Esophagus muscularis mucosa (tissue), 4 donors: ENCODE results near the gene SEMA6D. TPM values are rescaled to one million over a fixed set of nuclear protein-coding genes. Genes with fewer than 3 reads are reported as not detected.

Source experiments
- DNase-seq: peaks from one replicate; pipeline ENCODE4 v3.0.0-alpha.2; 2017; ENCODE audit errors: extremely low spot score
- H3K27ac ChIP-seq, 4 donors: fragments of 200-600 bp; sonication (generic); replicated peaks in 1 of 4; 1 replicate in 3 of 4; 2 replicates in 1 of 4; pipeline ENCODE4 v1.5.1; 2016 to 2019; ENCODE audit warnings: mild to moderate bottlenecking in 1 of 4
- H3K27me3 ChIP-seq, 4 donors: fragments of 200-600 bp; sonication (generic); one replicate each; pipeline versions ENCODE4 v1.5.1 to v1.6.0; 2016 to 2019
- H3K36me3 ChIP-seq, 4 donors: fragments of 200-600 bp; sonication (generic); one replicate each; pipeline ENCODE4 v1.5.1; 2016 to 2019
- H3K4me1 ChIP-seq, 4 donors: fragments of 200-600 bp; sonication (generic); one replicate each; pipeline ENCODE4 v1.5.1; 2016 to 2019
- H3K4me3 ChIP-seq, 4 donors: fragments of 200-600 bp; sonication (generic); 1 replicate in 2 of 4; 2 replicates in 2 of 4; pipeline ENCODE4 v1.5.1; 2016 to 2019; ENCODE audit warnings: mild to moderate bottlenecking in 4 of 4, moderate library complexity in 1 of 4
- H3K9me3 ChIP-seq, 4 donors: fragments of 200-600 bp; sonication (generic); 1 replicate in 3 of 4; 2 replicates in 1 of 4; pipeline ENCODE4 v1.5.1; 2016 to 2019
- CTCF ChIP-seq, 3 experiments: fragments of 200-600 bp in 2 of 3; fragments of 450-650 bp in 1 of 3; sonication (generic) in 2 of 3; IDR thresholded peaks; one replicate each; pipeline ENCODE4 v1.5.1; 2017 to 2019; ENCODE audit warnings: antibody characterized with exemption in 3 of 3, mild to moderate bottlenecking in 2 of 3, moderate library complexity in 1 of 3
- EP300 ChIP-seq: sonication (generic); formaldehyde crosslinking; IDR thresholded peaks from one replicate; pipeline ENCODE4 v1.6.1; 2017; ENCODE audit warnings: antibody characterized with exemption
- POLR2A ChIP-seq: fragments of 450-650 bp; IDR thresholded peaks from one replicate; pipeline ENCODE4 v1.6.1; 2017; ENCODE audit warnings: antibody characterized with exemption, moderate library complexity, mild to moderate bottlenecking, low read depth
- POLR2AphosphoS5 ChIP-seq, 2 donors: sonication (generic); formaldehyde crosslinking; IDR thresholded peaks; one replicate each; pipeline ENCODE4 v1.6.1; 2017; ENCODE audit warnings: antibody characterized with exemption in 2 of 2
- WGBS: methylation state at CpG from one replicate; pipeline ENCODE4 v1.1.5; 2018; 5-methylcytosine and 5-hydroxymethylcytosine counted together
- intact Hi-C: fragments of 100-400 bp; cut with DNase I; formaldehyde crosslinking; loops from one replicate; pipeline ENCODE4 v1.15.1; 2023
- total RNA-seq, 4 donors: library from RNA; depleted of rRNA; stranded (reverse); fragments of >200 nt; gene quantifications; one replicate each; pipeline versions ENCODE4 v1.1.0 to v1.2.1, GENCODE V29; 2016

SEMA6D gene
- total RNA-seq, 4 donors from 2014 or later = 2.1 to 5.2 (median 3.8) TPM

GRCh38 chr15:47778263-47778770, 61.0 kb downstream of the SEMA6D start:
- Histone ChIP-seq H3K27ac (no peak overlapping the region), H3K27me3 (no peaks in the 10 kb centered on the region), H3K4me3 (no peak overlapping the region), H3K4me1 (no peaks in the 10 kb centered on the region), H3K9me3 (peaks cover 0 to under 1% (median 0%) of the 10 kb centered on the region in 4 donors), H3K36me3 (no peaks in the 10 kb centered on the region)
- WGBS = 0% methylated on average over 1 of the region's 1 CpG
- no peak for DNase-seq
- no peak for TF ChIP-seq POLR2AphosphoS5 (IDR thresholded peaks at IDR 0.05)
- TF ChIP-seq POLR2A = no peak
- no peak for TF ChIP-seq CTCF (IDR thresholded peaks at IDR 0.05)
- intact Hi-C loops = no loop called here

GRCh38 chr15:47780971-47781370, 63.7 kb downstream of the SEMA6D start:
- intact Hi-C loops = no loop called here
- no peak for TF ChIP-seq POLR2AphosphoS5 (IDR thresholded peaks at IDR 0.05)
- no peak for TF ChIP-seq EP300
- WGBS = 54% methylated on average over 2 of the region's 2 CpGs

GRCh38 chr15:47781527-47781926, 64.2 kb downstream of the SEMA6D start:
- Histone ChIP-seq H3K4me1 (no peaks in the 10 kb centered on the region), H3K9me3 (peaks cover 0 to 6% (median 0%) of the 10 kb centered on the region in 4 donors), H3K4me3 (no peak overlapping the region), H3K36me3 (no peaks in the 10 kb centered on the region), H3K27ac (no peak overlapping the region), H3K27me3 (no peaks in the 10 kb centered on the region)
- intact Hi-C loops = no loop called here
- DNase-seq = no peak
- WGBS = 56% methylated on average over 3 of the region's 3 CpGs
- TF ChIP-seq POLR2AphosphoS5 (IDR thresholded peaks at IDR 0.05) = no peak
- no peak for TF ChIP-seq POLR2A
- no peak for TF ChIP-seq EP300
- no peak for TF ChIP-seq CTCF (IDR thresholded peaks at IDR 0.05)

More at GRCh38 chr15:47780971-47781370, 63.7 kb downstream of the SEMA6D start:
- no peak for DNase-seq
- peaks cover 0 to 6% (median 0%) of the 10 kb centered on the region in 4 donors for H3K9me3 ChIP-seq
- H3K36me3 ChIP-seq = no peaks in the 10 kb centered on the region
- no peaks in the 10 kb centered on the region for H3K4me1 ChIP-seq
- no peak overlapping the region for H3K27ac ChIP-seq
- H3K27me3 ChIP-seq = no peaks in the 10 kb centered on the region
- no peak overlapping the region for H3K4me3 ChIP-seq

- H3K36me3 ChIP-seq = no peaks in the 10 kb centered on the region
- H3K4me3 ChIP-seq = no peak overlapping the region
- intact Hi-C loops = no loop called here
- H3K27ac ChIP-seq = no peak overlapping the region
- no peaks in the 10 kb centered on the region for H3K4me1 ChIP-seq
- H3K27me3 ChIP-seq = no peaks in the 10 kb centered on the region
- H3K9me3 ChIP-seq = peaks cover 0 to 6% (median 0%) of the 10 kb centered on the region in 4 donors
- TF ChIP-seq POLR2AphosphoS5 (IDR thresholded peaks at IDR 0.05) (no peak), POLR2A (no peak), EP300 (no peak), CTCF (IDR thresholded peaks at IDR 0.05) (no peak)
- no peak for DNase-seq
Measured at GRCh38 chr15:47784820-47785219, 67.5 kb downstream of the SEMA6D start.

- H3K27ac ChIP-seq = no peak overlapping the region
- H3K27me3 ChIP-seq = no peaks in the 10 kb centered on the region
- no peak overlapping the region for H3K4me3 ChIP-seq
- WGBS = 83% methylated on average over 4 of the region's 4 CpGs
- no peaks in the 10 kb centered on the region for H3K4me1 ChIP-seq
- no peaks in the 10 kb centered on the region for H3K36me3 ChIP-seq
- peaks cover 0 to 6% (median 0%) of the 10 kb centered on the region in 4 donors for H3K9me3 ChIP-seq
- peak; percentile 21 for DNase-seq
- intact Hi-C loops = no loop called here
- TF ChIP-seq POLR2AphosphoS5 (IDR thresholded peaks at IDR 0.05) (no peak), EP300 (no peak), POLR2A (no peak), CTCF (IDR thresholded peaks at IDR 0.05) (no peak)
Measured at GRCh38 chr15:47786371-47786770, 69.1 kb downstream of the SEMA6D start.
